Body of pancreas (tissue), 4 donors: Measurements from ENCODE around the gene SPRYD3.

Source experiments
- CTCF ChIP-seq, 7 experiments: fragments of 450-650 bp in 4 of 7; fragments of 200-600 bp in 3 of 7; sonication (generic) in 3 of 7; IDR thresholded peaks; one replicate each; pipeline ENCODE4 v1.5.1; 2016 to 2019; ENCODE audit warnings: antibody characterized with exemption in 7 of 7
- POLR2A ChIP-seq, 3 donors: fragments of 450-650 bp; IDR thresholded peaks; one replicate each; pipeline ENCODE4 v1.6.1; 2016; ENCODE audit warnings: antibody characterized with exemption in 3 of 3, mild to moderate bottlenecking in 2 of 3

- TF ChIP-seq POLR2A (IDR thresholded peaks at IDR 0.05) (no peak), CTCF (IDR thresholded peaks at IDR 0.05) (peak in 1 of 7 experiments; percentile 10)
These were observed 565 bp downstream of the SPRYD3 start for GRCh38 chr12:53078425-53079225.
